HCT116 (cell line): ENCODE data around the gene CDK14. TPM values are rescaled to one million over a fixed set of nuclear protein-coding genes. Genes with fewer than 3 reads are reported as not detected.

Experiments
- ATAC-seq: fragments of 200-7000 bp; cut with Tn5 transposase; 2 replicates; pipeline ENCODE4 v1.9.1; 2020; ENCODE audit warnings: mild to moderate bottlenecking, moderate library complexity
- BruUV-seq: library from RNA; stranded (reverse); fragments of 400-500 nt; replicated peaks from 2 replicates; lab custom pipeline; 2021; lab: Mats Ljungman, UMichigan
- CTCF ChIA-PET: fragments of 300-600 bp; sonication (Branson Sonifier 250); formaldehyde crosslinking; loops from one replicate; lab custom pipeline; 2021; ENCODE audit warnings: antibody characterized with exemption; lab: Charles Lee
- POLR2A ChIA-PET: fragments of 300-600, 350-600 bp; sonication (Branson Sonifier 250); formaldehyde crosslinking; loops from one replicate; lab custom pipeline; 2021; ENCODE audit warnings: antibody characterized with exemption; lab: Charles Lee
- RAD21 ChIA-PET, 2 experiments: fragments of 300-600 bp; sonication (Branson Sonifier 250); formaldehyde crosslinking; loops; one replicate each; lab custom pipeline; 2023; ENCODE audit warnings: low total read pairs in 2 of 2; ENCODE audit not compliant: uncharacterized antibody in 2 of 2, unreplicated experiment in 2 of 2, low non-redundant PET in 1 of 2; lab: Charles Lee
- DNase-seq: peaks from one replicate; pipeline ENCODE4 v3.0.0-alpha.2; 2010; ENCODE audit warnings: low read depth, low spot score
- H2AFZ ChIP-seq: fragments of 200-600 bp; shearing (Covaris generic), sonication (generic); 2 replicates; pipeline ENCODE4 v1.6.1; 2017; ENCODE audit warnings: low read depth, mixed run types, mixed read lengths, antibody characterized with exemption, low read length; ENCODE audit not compliant: poor library complexity, severe bottlenecking
- H3K27ac ChIP-seq: 2 replicates; pipeline ENCODE4 v1.5.1; 2012; ENCODE audit warnings: low read depth, low read length
- H3K27me3 ChIP-seq: fragments of 200-600 bp; sonication (generic); 2 replicates; pipeline ENCODE4 v1.6.1; 2016; ENCODE audit warnings: mixed run types, low read length, mixed read lengths; ENCODE audit not compliant: insufficient read depth
- H3K36me3 ChIP-seq, 2 experiments: fragments of 200-500 bp in 1 of 2; fragments of 200-600 bp in 1 of 2; sonication (Bioruptor generic) in 1 of 2; sonication (generic) in 1 of 2; 2 replicates each; pipeline versions ENCODE4 v1.5.1 to v1.6.1; 2014 to 2016; ENCODE audit warnings: low read length in 2 of 2, inconsistent platforms in 1 of 2, mixed read lengths in 1 of 2, mixed run types in 1 of 2; ENCODE audit not compliant: insufficient read depth in 2 of 2, control insufficient read depth in 1 of 2
- H3K4me1 ChIP-seq, 2 experiments: fragments of 200-600 bp in 1 of 2; sonication (generic) in 1 of 2; 2 replicates each; pipeline versions ENCODE4 v1.5.1 to v1.6.1; 2012 to 2017; ENCODE audit warnings: low read length in 2 of 2, inconsistent platforms in 1 of 2, mild to moderate bottlenecking in 1 of 2, mixed read lengths in 1 of 2, mixed run types in 1 of 2, moderate library complexity in 1 of 2; ENCODE audit not compliant: insufficient read depth in 2 of 2, control insufficient read depth in 1 of 2
- H3K4me2 ChIP-seq: fragments of 200-600 bp; sonication (generic); 2 replicates; pipeline ENCODE4 v1.6.1; 2017; ENCODE audit warnings: mixed run types, low read length, mixed read lengths
- H3K4me3 ChIP-seq, 2 experiments: fragments of 200-600 bp in 1 of 2; sonication (generic) in 1 of 2; replicated peaks in 1 of 2; 2 replicates each; pipeline ENCODE4 v1.5.1; 2011 to 2016; ENCODE audit warnings: low read length in 2 of 2, control low read depth in 1 of 2, low read depth in 1 of 2, mild to moderate bottlenecking in 1 of 2, mixed read lengths in 1 of 2, mixed run types in 1 of 2
- H3K79me2 ChIP-seq: fragments of 200-600 bp; sonication (generic); 2 replicates; pipeline ENCODE4 v1.6.1; 2017; ENCODE audit warnings: mild to moderate bottlenecking, mixed run types, low read length, moderate library complexity, mixed read lengths; ENCODE audit not compliant: insufficient read depth
- H3K9ac ChIP-seq: fragments of 200-600 bp; sonication (generic); 2 replicates; pipeline ENCODE4 v1.6.1; 2016; ENCODE audit warnings: low read length, mixed read lengths
- H3K9me2 ChIP-seq: fragments of 200-600 bp; sonication (generic), shearing (Covaris generic); 2 replicates; pipeline ENCODE4 v1.6.1; 2017; ENCODE audit warnings: mixed run types, mild to moderate bottlenecking, moderate library complexity; ENCODE audit not compliant: insufficient read depth
- H3K9me3 ChIP-seq, 2 experiments: fragments of 200-500 bp in 1 of 2; fragments of 200-600 bp in 1 of 2; sonication (Bioruptor generic) in 1 of 2; sonication (generic) in 1 of 2; 2 replicates each; pipeline ENCODE4 v1.6.1; 2014 to 2017; ENCODE audit warnings: low read length in 2 of 2, mixed read lengths in 2 of 2, inconsistent platforms in 1 of 2, low read depth in 1 of 2, mild to moderate bottlenecking in 1 of 2, mixed run types in 1 of 2, moderate library complexity in 1 of 2; ENCODE audit not compliant: control insufficient read depth in 1 of 2, insufficient read depth in 1 of 2
- H4K20me1 ChIP-seq: fragments of 200-600 bp; sonication (generic), shearing (Covaris generic); 2 replicates; pipeline ENCODE4 v1.6.1; 2017; ENCODE audit warnings: mixed run types, mild to moderate bottlenecking, moderate library complexity; ENCODE audit not compliant: insufficient read depth
- EGR1 ChIP-seq: IDR thresholded peaks from 2 replicates; pipeline ENCODE4 v1.6.1; 2012; ENCODE audit warnings: low read depth
- ELF1 ChIP-seq: IDR thresholded peaks from 2 replicates; pipeline ENCODE4 v1.6.1; 2012; ENCODE audit warnings: low read depth, borderline replicate concordance
- EZH2 ChIP-seq: fragments of 200-600 bp; sonication (generic); IDR thresholded peaks from 2 replicates; pipeline ENCODE4 v1.6.1; 2017; ENCODE audit warnings: antibody characterized with exemption, mixed run types
- EZH2phosphoT487 ChIP-seq: fragments of 200-600 bp; IDR thresholded peaks from 2 replicates; pipeline ENCODE4 v1.6.1; 2018; ENCODE audit warnings: antibody characterized with exemption, borderline replicate concordance
- REST ChIP-seq: IDR thresholded peaks from 2 replicates; pipeline ENCODE4 v1.6.1; 2012; ENCODE audit warnings: low read depth
- TCF7L2 ChIP-seq: IDR thresholded peaks from 2 replicates; pipeline ENCODE4 v1.7.0; 2011; ENCODE audit warnings: borderline replicate concordance, inconsistent platforms; ENCODE audit not compliant: insufficient read depth, insufficient read length; ENCODE audit errors: extremely low read depth
- intact Hi-C: fragments of 100-400 bp; cut with micrococcal nuclease; formaldehyde crosslinking; loops from 2 replicates; pipeline ENCODE4 v1.10.0; 2022
- total RNA-seq: library from RNA; stranded (reverse); gene quantifications from one replicate; pipeline ENCODE4 v1.2.1, GENCODE V29; 2021; ENCODE audit not compliant: unreplicated experiment
- TF ChIP-seq, protein P1 (sequence below), 3 experiments: fragments of 200-600 bp in 1 of 3; sonication (generic) in 1 of 3; IDR thresholded peaks in 2 of 3; conservative IDR thresholded peaks in 1 of 3; 2 replicates each; pipeline ENCODE4 v1.5.1; 2012 to 2017; ENCODE audit warnings: low read depth in 2 of 3, low read length in 2 of 3, antibody characterized with exemption in 1 of 3, borderline replicate concordance in 1 of 3, control low read depth in 1 of 3, mild to moderate bottlenecking in 1 of 3, mixed read lengths in 1 of 3, mixed run types in 1 of 3, moderate library complexity in 1 of 3; ENCODE audit not compliant: insufficient read depth in 1 of 3
- TF ChIP-seq, protein P2 (sequence below): IDR thresholded peaks from 2 replicates; pipeline ENCODE4 v1.6.1; 2012

CDK14 gene
- total RNA-seq, 1 experiment from 2014 or later = 10.2 TPM

DNA sequence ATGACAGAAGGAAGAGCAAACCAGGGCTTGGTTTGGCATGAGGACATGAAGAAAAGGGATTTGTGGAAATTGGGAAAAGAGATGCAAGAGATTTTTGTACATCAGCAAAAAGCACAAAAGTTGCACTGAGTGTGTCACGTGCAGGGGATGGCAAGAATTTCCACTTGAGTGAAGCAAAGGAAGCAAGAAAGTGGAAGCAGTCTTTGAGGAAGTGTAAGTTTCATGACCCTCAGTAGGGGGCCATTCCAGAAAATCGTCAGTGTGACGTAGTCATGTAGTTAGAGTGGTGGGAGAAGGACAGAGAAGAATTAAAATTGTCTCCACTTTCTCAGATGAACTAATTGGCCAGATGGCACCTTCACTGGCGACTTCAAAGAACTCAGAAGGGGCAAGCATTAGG lies 544.9 kb downstream of the CDK14 start:
- no peaks in the 10 kb centered on the region for H3K79me2 ChIP-seq
- TF ChIP-seq EGR1 (no peak), EZH2phosphoT487 (no peak), ELF1 (no peak), TCF7L2 (no peak), REST (no peak), EZH2 (no peak)
- TF ChIP-seq, protein P1, sequence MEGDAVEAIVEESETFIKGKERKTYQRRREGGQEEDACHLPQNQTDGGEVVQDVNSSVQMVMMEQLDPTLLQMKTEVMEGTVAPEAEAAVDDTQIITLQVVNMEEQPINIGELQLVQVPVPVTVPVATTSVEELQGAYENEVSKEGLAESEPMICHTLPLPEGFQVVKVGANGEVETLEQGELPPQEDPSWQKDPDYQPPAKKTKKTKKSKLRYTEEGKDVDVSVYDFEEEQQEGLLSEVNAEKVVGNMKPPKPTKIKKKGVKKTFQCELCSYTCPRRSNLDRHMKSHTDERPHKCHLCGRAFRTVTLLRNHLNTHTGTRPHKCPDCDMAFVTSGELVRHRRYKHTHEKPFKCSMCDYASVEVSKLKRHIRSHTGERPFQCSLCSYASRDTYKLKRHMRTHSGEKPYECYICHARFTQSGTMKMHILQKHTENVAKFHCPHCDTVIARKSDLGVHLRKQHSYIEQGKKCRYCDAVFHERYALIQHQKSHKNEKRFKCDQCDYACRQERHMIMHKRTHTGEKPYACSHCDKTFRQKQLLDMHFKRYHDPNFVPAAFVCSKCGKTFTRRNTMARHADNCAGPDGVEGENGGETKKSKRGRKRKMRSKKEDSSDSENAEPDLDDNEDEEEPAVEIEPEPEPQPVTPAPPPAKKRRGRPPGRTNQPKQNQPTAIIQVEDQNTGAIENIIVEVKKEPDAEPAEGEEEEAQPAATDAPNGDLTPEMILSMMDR (IDR thresholded peaks at IDR 0.05 in 2 of 3, conservative IDR thresholded peaks at IDR 0.05 in 1 of 3; ENCODE audit: borderline replicate concordance in 1 of 3, insufficient read depth in 1 of 3, low read depth in 2 of 3, low read length in 2 of 3) = no peak
- TF ChIP-seq, protein P2, sequence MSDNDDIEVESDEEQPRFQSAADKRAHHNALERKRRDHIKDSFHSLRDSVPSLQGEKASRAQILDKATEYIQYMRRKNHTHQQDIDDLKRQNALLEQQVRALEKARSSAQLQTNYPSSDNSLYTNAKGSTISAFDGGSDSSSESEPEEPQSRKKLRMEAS = no peak
- intact Hi-C loops = no loop called here
- DNase-seq = no peak
- H3K27me3 ChIP-seq = no peaks in the 10 kb centered on the region
- ChIA-PET RAD21 (no interaction called here), POLR2A (no interaction called here), CTCF (no interaction called here)
- H3K9me2 ChIP-seq = no peaks in the 10 kb centered on the region
- no peaks in the 10 kb centered on the region for H3K36me3 ChIP-seq
- H3K9me3 ChIP-seq = no peaks in the 10 kb centered on the region
- H3K4me1 ChIP-seq = no peaks in the 10 kb centered on the region
- ATAC-seq = no peak
- no peaks in the 10 kb centered on the region for H4K20me1 ChIP-seq
- no peak overlapping the region for H3K27ac ChIP-seq
- no TSS peak for BruUV-seq
- H3K4me3 ChIP-seq = no peak overlapping the region
- no peak overlapping the region for H2AFZ ChIP-seq
- H3K9ac ChIP-seq = no peak overlapping the region
- no peak overlapping the region for H3K4me2 ChIP-seq
